ENCODE results near the gene RPS6KA2.

GRCh38 chr6:166598441-166599138 lies 28.5 kb downstream of the RPS6KA2 start:
- TF ChIP-seq, protein P1, sequence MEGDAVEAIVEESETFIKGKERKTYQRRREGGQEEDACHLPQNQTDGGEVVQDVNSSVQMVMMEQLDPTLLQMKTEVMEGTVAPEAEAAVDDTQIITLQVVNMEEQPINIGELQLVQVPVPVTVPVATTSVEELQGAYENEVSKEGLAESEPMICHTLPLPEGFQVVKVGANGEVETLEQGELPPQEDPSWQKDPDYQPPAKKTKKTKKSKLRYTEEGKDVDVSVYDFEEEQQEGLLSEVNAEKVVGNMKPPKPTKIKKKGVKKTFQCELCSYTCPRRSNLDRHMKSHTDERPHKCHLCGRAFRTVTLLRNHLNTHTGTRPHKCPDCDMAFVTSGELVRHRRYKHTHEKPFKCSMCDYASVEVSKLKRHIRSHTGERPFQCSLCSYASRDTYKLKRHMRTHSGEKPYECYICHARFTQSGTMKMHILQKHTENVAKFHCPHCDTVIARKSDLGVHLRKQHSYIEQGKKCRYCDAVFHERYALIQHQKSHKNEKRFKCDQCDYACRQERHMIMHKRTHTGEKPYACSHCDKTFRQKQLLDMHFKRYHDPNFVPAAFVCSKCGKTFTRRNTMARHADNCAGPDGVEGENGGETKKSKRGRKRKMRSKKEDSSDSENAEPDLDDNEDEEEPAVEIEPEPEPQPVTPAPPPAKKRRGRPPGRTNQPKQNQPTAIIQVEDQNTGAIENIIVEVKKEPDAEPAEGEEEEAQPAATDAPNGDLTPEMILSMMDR (IDR thresholded peaks at IDR 0.05), result no peak
- no peak for TF ChIP-seq ZFX (IDR thresholded peaks at IDR 0.05; ENCODE audit: borderline replicate concordance)

Data from 22Rv1 (cell line).